Ovary (tissue), 3 donors: Measurements from ENCODE around the gene HLA-DPA1.

Experiments
- CTCF ChIP-seq, 3 donors: fragments of 450-650 bp in 2 of 3; fragments of 200-600 bp in 1 of 3; IDR thresholded peaks; one replicate each; pipeline versions ENCODE4 v1.5.1 to v1.8.0; 2016 to 2022; ENCODE audit warnings: antibody characterized with exemption in 3 of 3, mild to moderate bottlenecking in 1 of 3
- EP300 ChIP-seq: sonication (generic); formaldehyde crosslinking; IDR thresholded peaks from one replicate; pipeline ENCODE4 v1.6.1; 2017; ENCODE audit warnings: antibody characterized with exemption
- POLR2A ChIP-seq: fragments of 450-650 bp; IDR thresholded peaks from one replicate; pipeline ENCODE4 v1.6.1; 2017; ENCODE audit warnings: antibody characterized with exemption, mild to moderate bottlenecking, moderate library complexity
- donor health status: DM: no; HTN: no; CAD: no.

GRCh38 chr6:33076406-33076934 lies 3.0 kb upstream of the HLA-DPA1 start:
- no peak for TF ChIP-seq CTCF (IDR thresholded peaks at IDR 0.05)
- TF ChIP-seq EP300, result no peak
- TF ChIP-seq POLR2A, result no peak
